OCI-LY7 (cell line): Measurements from ENCODE around the gene GPAT3. TPM values are rescaled to one million over a fixed set of nuclear protein-coding genes. Genes with fewer than 3 reads are reported as not detected.
A peak's percentile ranks its signal among the peaks of the same experiment; 100 is the strongest.
"Not testable (repeated sequence)": the region's sequence is repeated elsewhere in the genome, so short reads cannot be mapped to it uniquely, and the experiment has no call there.

Experiments
- BruUV-seq: library from RNA; stranded (reverse); fragments of 400-500 nt; replicated peaks from 2 replicates; lab custom pipeline; 2021; lab: Mats Ljungman, UMichigan
- CTCF ChIA-PET: fragments of 300-600 bp; sonication (Branson Sonifier 250); formaldehyde crosslinking; loops from one replicate; lab custom pipeline; 2022; ENCODE audit warnings: antibody characterized with exemption; ENCODE audit not compliant: unreplicated experiment; lab: Charles Lee
- POLR2A ChIA-PET: fragments of 300-600 bp; sonication (Branson Sonifier 250); formaldehyde crosslinking; loops from one replicate; lab custom pipeline; 2022; ENCODE audit warnings: antibody characterized with exemption; lab: Charles Lee
- DNase-seq: peaks from one replicate; pipeline ENCODE4 v3.0.0-alpha.2; 2015; ENCODE audit warnings: low spot score
- H2AFZ ChIP-seq: fragments of 200-600 bp; sonication (generic), shearing (Covaris generic); 2 replicates; pipeline ENCODE4 v1.6.1; 2014; ENCODE audit warnings: mild to moderate bottlenecking, antibody characterized with exemption, low read length, moderate library complexity
- H3K27ac ChIP-seq: fragments of 200-600 bp; sonication (generic); 2 replicates; pipeline ENCODE4 v1.5.1; 2014; ENCODE audit warnings: mixed run types, low read depth, mild to moderate bottlenecking, moderate library complexity, low read length, inconsistent platforms; ENCODE audit not compliant: poor library complexity, severe bottlenecking
- H3K36me3 ChIP-seq: fragments of 200-600 bp; sonication (generic); 2 replicates; pipeline ENCODE4 v1.6.1; 2014; ENCODE audit warnings: mild to moderate bottlenecking, antibody characterized with exemption, low read length, moderate library complexity, mixed read lengths; ENCODE audit not compliant: insufficient read depth
- H3K4me1 ChIP-seq: fragments of 200-600 bp; sonication (generic); 2 replicates; pipeline ENCODE4 v1.5.1; 2014; ENCODE audit warnings: mild to moderate bottlenecking, low read length; ENCODE audit not compliant: insufficient read depth, poor library complexity, severe bottlenecking
- H3K4me2 ChIP-seq: fragments of 200-600 bp; sonication (generic); 2 replicates; pipeline ENCODE4 v1.6.1; 2014; ENCODE audit warnings: mild to moderate bottlenecking, low read length
- H3K4me3 ChIP-seq: fragments of 200-600 bp; sonication (generic); 2 replicates; pipeline ENCODE4 v1.5.1; 2014; ENCODE audit warnings: mild to moderate bottlenecking, low read depth, low read length; ENCODE audit not compliant: poor library complexity, severe bottlenecking
- H3K79me2 ChIP-seq: fragments of 200-600 bp; sonication (generic); 2 replicates; pipeline ENCODE4 v1.6.1; 2016; ENCODE audit warnings: low read depth, mild to moderate bottlenecking, low read length, moderate library complexity, mixed read lengths; ENCODE audit not compliant: insufficient read depth
- H3K9me2 ChIP-seq: fragments of 200-600 bp; sonication (generic); 2 replicates; pipeline ENCODE4 v1.6.1; 2016; ENCODE audit warnings: mild to moderate bottlenecking, low read length, mixed read lengths; ENCODE audit not compliant: insufficient read depth
- H3K9me3 ChIP-seq: fragments of 200-600 bp; sonication (generic); 2 replicates; pipeline ENCODE4 v1.6.1; 2014; ENCODE audit warnings: mild to moderate bottlenecking, mixed run types, low read length, mixed read lengths
- H4K20me1 ChIP-seq: fragments of 200-600 bp; sonication (generic); 2 replicates; pipeline ENCODE4 v1.6.1; 2014; ENCODE audit warnings: mild to moderate bottlenecking, antibody characterized with exemption, low read length, moderate library complexity, mixed read lengths; ENCODE audit not compliant: insufficient read depth
- EZH2phosphoT487 ChIP-seq: fragments of 200-600 bp; sonication (generic); IDR thresholded peaks from 2 replicates; pipeline ENCODE4 v1.6.1; 2018; ENCODE audit warnings: low read depth, borderline replicate concordance, mild to moderate bottlenecking, mixed run types, antibody characterized with exemption, low read length, moderate library complexity, mixed read lengths
- intact Hi-C: fragments of 100-400 bp; cut with micrococcal nuclease; formaldehyde crosslinking; loops from one replicate; pipeline ENCODE4 v1.10.0; 2022; ENCODE audit not compliant: unreplicated experiment
- total RNA-seq, 2 experiments: library from RNA; depleted of rRNA in 1 of 2; stranded (reverse); fragments of >200 nt in 1 of 2; shearing (Covaris generic) in 1 of 2; gene quantifications; 2 replicates each; pipeline ENCODE4 v1.2.3, GENCODE V29; 2014 to 2022
- TF ChIP-seq, protein P1 (sequence below): fragments of 200-600 bp; sonication (generic); conservative IDR thresholded peaks from 2 replicates; pipeline ENCODE4 v1.5.1; 2014; ENCODE audit warnings: mild to moderate bottlenecking, antibody characterized with exemption, low read length, moderate library complexity, mixed read lengths

Gene GPAT3
- total RNA-seq, 2 experiments from 2014 or later: 0.41 TPM; not detected in 1

DNA sequence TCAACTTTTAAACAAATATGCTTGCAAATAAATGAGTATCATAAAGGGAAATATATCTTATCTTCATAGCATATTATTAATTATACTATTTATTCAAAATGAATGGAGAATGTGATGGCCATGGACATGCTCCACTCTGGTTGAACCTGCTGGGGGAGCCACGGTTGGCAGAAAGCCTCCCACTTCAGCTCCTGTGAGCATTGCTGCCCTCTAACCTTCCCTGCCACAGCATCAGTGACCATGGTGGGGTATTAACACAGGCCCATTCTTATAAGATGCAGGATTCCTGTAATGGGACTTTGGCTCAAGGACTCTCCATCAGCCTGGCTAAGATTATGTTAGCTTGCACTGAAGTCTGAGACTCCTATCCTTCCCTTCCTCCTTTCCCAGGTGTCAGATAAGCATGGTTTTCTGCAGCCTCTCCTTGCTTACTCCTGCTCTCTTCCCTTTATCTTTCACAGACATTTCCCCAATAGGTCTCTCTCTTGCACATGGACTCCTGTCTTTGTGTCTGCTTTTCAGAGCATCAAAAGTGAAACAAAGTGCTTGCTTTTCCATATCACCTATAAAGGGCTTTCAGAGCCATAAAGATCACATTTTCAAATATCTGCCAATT lies 46.1 kb upstream of the GPAT3 start:
- H3K4me3 ChIP-seq: no peak overlapping the region
- no peaks in the 10 kb centered on the region for H3K79me2 ChIP-seq
- no peaks in the 10 kb centered on the region for H3K9me2 ChIP-seq
- no TSS peak for BruUV-seq
- intact Hi-C loops: loop anchor here (2.0 kb wide), 2 partner anchors 127 to 151 kb away; no protein-coding TSS in a partner anchor
- ChIA-PET POLR2A (interaction anchor here (0.8 kb wide), 1 partner anchor 49 kb away, joined by 3 read pairs; no protein-coding TSS in a partner anchor), CTCF (no interaction called here)
- peak overlapping the region; percentile 36 for H2AFZ ChIP-seq
- H3K36me3 ChIP-seq: no peaks in the 10 kb centered on the region
- H3K4me1 ChIP-seq: peaks cover 9% of the 10 kb centered on the region
- H3K4me2 ChIP-seq: no peak overlapping the region
- TF ChIP-seq, protein P1, sequence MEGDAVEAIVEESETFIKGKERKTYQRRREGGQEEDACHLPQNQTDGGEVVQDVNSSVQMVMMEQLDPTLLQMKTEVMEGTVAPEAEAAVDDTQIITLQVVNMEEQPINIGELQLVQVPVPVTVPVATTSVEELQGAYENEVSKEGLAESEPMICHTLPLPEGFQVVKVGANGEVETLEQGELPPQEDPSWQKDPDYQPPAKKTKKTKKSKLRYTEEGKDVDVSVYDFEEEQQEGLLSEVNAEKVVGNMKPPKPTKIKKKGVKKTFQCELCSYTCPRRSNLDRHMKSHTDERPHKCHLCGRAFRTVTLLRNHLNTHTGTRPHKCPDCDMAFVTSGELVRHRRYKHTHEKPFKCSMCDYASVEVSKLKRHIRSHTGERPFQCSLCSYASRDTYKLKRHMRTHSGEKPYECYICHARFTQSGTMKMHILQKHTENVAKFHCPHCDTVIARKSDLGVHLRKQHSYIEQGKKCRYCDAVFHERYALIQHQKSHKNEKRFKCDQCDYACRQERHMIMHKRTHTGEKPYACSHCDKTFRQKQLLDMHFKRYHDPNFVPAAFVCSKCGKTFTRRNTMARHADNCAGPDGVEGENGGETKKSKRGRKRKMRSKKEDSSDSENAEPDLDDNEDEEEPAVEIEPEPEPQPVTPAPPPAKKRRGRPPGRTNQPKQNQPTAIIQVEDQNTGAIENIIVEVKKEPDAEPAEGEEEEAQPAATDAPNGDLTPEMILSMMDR: peak; percentile 33; the same call in 1 of the 2 replicates
- no peak for TF ChIP-seq EZH2phosphoT487
- DNase-seq: peak; percentile 14
- H4K20me1 ChIP-seq: no peaks in the 10 kb centered on the region
- H3K27ac ChIP-seq: no peak overlapping the region
- no peaks in the 10 kb centered on the region for H3K9me3 ChIP-seq

DNA sequence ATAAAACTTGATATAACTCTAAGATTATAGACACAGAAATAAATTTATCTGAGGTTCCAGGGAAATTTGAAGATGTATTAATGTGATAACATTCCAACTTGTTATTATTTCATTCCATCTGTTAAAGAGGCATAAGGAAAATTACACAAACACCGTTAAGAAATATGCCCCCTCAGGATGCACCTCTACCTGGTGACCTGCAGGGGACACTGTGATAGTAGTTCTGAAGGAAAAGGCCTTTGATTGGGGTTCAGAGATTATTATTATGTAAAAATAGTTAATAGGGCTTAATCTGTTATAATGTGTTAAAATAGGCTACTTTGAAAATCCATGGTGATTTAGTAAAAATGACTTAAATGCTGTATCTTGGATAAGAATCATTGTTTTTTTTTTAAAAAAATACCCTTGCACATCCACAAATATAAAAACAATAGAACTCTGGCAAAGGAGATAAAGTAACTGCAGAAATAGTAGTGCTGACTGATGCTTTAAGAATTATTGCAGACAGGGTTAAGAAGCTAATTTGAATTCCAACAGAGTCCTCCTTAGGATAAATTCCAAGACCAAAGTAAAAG lies 44.9 kb upstream of the GPAT3 start:
- H2AFZ ChIP-seq: no peak overlapping the region; the same call in 1 of the 2 replicates
- intact Hi-C loops: loop anchor here (2.0 kb wide), 2 partner anchors 128 to 150 kb away; no protein-coding TSS in a partner anchor

GRCh38 chr4:83496085-83496917 lies 39.6 kb upstream of the GPAT3 start:
- H3K27ac ChIP-seq, H3K79me2 ChIP-seq, DNase-seq, H3K9me3 ChIP-seq, POLR2A ChIA-PET, H3K4me3 ChIP-seq, H3K36me3 ChIP-seq, intact Hi-C loops, CTCF ChIA-PET, H3K4me1 ChIP-seq, H2AFZ ChIP-seq, H3K9me2 ChIP-seq, H4K20me1 ChIP-seq, H3K4me2 ChIP-seq, BruUV-seq: not testable (repeated sequence)

More for the DNA sequence above, 44.9 kb upstream of the GPAT3 start:
- POLR2A ChIA-PET: interaction anchor here (1.4 kb wide), 1 partner anchor 9 kb away, joined by 3 read pairs; no protein-coding TSS in a partner anchor
- H3K79me2 ChIP-seq: no peaks in the 10 kb centered on the region
- H3K4me1 ChIP-seq: peaks cover under 1% of the 10 kb centered on the region
- TF ChIP-seq, protein P1: peak; percentile 98
- no peak for TF ChIP-seq EZH2phosphoT487
- no peak overlapping the region for H3K27ac ChIP-seq
- BruUV-seq: no TSS peak
- peak; percentile 54 for DNase-seq
- H3K4me2 ChIP-seq: no peak overlapping the region
- CTCF ChIA-PET: no interaction called here
- no peaks in the 10 kb centered on the region for H4K20me1 ChIP-seq
- H3K4me3 ChIP-seq: no peak overlapping the region
- no peaks in the 10 kb centered on the region for H3K9me3 ChIP-seq
- no peaks in the 10 kb centered on the region for H3K9me2 ChIP-seq
- no peaks in the 10 kb centered on the region for H3K36me3 ChIP-seq
